Lower leg skin (tissue), 3 donors: ENCODE measurements around the gene MVB12B.

Experiments
- POLR2A ChIP-seq, 2 donors: fragments of 450-650 bp; IDR thresholded peaks; one replicate each; pipeline ENCODE4 v1.6.1; 2016 to 2017; ENCODE audit warnings: antibody characterized with exemption in 2 of 2, mild to moderate bottlenecking in 1 of 2, moderate library complexity in 1 of 2
- TF ChIP-seq, protein P1 (sequence below), 3 donors: fragments of 450-650 bp; IDR thresholded peaks; one replicate each; pipeline ENCODE4 v1.5.1; 2016; ENCODE audit warnings: antibody characterized with exemption in 3 of 3, mild to moderate bottlenecking in 3 of 3, moderate library complexity in 2 of 3

DNA sequence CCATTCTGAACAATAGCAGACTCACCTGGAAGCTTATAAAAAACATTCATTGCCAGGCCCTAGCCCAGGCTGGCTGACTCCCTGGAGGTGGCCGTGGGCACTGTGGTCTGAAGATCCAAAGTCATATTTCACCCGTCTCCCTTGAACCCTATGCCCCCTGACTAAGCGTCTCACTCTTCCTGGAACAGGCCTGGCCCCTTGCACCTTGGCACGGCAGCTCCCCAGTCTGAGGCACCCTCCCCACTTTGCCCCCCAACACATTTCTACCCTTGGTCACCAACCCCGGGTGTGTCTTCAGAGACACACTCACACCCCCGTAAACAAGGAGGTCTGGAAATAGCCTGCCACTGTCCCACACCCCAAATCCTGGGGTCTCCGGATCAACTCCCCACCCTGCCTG lies 218.5 kb downstream of the MVB12B start:
- TF ChIP-seq, protein P1, sequence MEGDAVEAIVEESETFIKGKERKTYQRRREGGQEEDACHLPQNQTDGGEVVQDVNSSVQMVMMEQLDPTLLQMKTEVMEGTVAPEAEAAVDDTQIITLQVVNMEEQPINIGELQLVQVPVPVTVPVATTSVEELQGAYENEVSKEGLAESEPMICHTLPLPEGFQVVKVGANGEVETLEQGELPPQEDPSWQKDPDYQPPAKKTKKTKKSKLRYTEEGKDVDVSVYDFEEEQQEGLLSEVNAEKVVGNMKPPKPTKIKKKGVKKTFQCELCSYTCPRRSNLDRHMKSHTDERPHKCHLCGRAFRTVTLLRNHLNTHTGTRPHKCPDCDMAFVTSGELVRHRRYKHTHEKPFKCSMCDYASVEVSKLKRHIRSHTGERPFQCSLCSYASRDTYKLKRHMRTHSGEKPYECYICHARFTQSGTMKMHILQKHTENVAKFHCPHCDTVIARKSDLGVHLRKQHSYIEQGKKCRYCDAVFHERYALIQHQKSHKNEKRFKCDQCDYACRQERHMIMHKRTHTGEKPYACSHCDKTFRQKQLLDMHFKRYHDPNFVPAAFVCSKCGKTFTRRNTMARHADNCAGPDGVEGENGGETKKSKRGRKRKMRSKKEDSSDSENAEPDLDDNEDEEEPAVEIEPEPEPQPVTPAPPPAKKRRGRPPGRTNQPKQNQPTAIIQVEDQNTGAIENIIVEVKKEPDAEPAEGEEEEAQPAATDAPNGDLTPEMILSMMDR (IDR thresholded peaks at IDR 0.05), result no peak
- no peak for TF ChIP-seq POLR2A (IDR thresholded peaks at IDR 0.05)
